Measurements from ENCODE around the gene MSX2.

The MSX2 gene

GRCh38 chr5:174719793-174720611, 4.4 kb upstream of the MSX2 start:
- no peak for DNase-seq

DNA sequence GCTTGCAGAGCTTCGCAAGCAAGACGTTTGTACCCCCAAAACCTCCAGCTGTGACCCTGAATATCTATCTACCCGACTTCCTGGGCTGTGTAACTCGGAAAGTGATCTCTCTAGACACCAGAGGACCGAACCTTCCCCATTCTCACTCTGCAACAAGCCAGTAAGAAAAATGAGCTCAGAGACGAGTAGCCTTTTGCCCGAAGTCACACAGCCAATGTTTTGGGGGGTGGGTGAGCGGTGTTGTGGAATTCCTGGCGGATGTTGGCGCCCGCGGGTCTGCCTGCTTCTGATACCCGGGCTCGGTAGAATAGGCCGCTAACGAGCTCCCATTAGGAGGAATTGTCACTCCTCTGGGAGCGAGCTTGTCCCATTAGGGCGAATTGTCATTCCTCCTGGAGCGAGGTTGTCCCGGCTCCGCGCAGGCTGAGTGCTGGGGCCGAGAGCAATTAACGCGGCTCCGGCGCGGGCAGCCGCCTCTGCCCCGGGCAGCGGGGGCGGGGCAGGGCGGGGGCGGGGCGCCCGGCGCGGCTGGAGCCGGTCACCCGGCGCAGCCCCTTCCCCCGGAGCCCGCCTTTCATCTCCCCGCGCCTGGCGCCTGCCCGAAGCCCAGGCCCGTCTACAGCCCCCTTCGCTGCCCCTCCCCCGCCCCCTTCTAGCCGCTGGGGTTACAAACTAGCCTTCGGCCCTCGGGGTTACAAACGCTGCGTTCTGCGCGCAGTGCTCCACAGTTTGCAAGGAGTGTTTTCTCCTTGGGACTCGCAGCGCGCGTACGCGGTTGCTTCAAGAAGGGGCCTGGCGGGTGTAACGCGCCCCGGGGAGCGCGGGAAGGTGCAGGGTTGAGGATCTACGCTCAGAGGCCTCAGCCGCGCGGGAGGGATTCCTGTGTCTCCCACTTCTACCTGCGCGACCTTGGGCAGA, 3.5 kb upstream of the MSX2 start:
- DNase-seq: no peak

- DNase-seq: no peak
Measured at GRCh38 chr5:174721530-174722432, 2.6 kb upstream of the MSX2 start.

DNA sequence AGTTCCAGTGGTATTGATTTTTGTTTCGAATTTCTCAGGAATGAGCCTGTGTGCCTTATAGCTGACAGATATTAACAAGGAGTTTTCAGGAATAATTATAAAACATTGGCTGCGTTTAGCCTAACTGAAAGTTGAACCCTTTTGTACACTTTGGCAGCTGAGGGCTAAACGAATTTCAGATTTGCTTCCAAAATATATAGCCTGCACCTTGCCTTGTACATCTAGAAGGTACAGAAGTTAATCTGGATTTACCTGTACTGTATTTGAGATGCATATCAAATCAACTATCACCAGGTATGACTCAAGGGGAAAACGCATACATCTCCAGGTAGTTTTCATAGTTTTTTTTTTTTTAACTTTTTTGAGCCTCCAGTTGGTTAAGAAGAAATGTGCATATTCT, 1.9 kb upstream of the MSX2 start:
- DNase-seq: no peak

GRCh38 chr5:174723315-174723978, 935 bp upstream of the MSX2 start:
- DNase-seq: no peak

- no peak for DNase-seq
Measured at GRCh38 chr5:174723979-174724483, 351 bp upstream of the MSX2 start.

GRCh38 chr5:174725261-174725990, 1.0 kb downstream of the MSX2 start:
- DNase-seq: no peak

DNA sequence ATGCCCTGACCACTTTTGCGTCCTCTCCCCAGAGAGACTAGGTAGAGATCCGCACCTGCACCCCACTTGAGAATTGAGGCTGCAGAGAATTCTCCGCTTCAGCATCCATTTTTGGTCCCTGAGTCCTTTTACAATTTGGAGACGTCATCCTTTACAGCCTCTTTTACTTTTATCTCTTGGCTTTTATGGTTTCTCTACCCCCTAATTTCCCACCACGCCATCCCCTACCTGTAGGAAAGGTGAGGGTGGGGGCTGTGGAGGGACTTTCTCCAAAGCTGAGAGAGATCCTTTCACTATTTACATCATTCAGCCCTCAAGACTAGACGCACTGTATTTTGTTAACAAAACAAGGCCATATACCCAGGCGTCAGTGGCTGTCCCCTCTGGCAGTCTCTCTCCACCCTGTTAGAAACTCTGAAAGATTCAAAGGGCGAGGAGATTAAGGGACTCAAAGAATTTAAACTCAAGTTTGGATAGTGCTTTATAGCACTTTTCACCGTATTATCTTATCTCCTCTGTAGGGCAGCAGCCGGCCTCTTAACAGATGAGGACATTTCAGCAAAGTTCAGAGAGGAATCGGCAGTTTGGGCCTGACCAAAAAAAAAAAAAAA, 1.7 kb downstream of the MSX2 start:
- no peak for DNase-seq

GRCh38 chr5:174726916-174727793, 2.8 kb downstream of the MSX2 start:
- no peak for DNase-seq

DNA sequence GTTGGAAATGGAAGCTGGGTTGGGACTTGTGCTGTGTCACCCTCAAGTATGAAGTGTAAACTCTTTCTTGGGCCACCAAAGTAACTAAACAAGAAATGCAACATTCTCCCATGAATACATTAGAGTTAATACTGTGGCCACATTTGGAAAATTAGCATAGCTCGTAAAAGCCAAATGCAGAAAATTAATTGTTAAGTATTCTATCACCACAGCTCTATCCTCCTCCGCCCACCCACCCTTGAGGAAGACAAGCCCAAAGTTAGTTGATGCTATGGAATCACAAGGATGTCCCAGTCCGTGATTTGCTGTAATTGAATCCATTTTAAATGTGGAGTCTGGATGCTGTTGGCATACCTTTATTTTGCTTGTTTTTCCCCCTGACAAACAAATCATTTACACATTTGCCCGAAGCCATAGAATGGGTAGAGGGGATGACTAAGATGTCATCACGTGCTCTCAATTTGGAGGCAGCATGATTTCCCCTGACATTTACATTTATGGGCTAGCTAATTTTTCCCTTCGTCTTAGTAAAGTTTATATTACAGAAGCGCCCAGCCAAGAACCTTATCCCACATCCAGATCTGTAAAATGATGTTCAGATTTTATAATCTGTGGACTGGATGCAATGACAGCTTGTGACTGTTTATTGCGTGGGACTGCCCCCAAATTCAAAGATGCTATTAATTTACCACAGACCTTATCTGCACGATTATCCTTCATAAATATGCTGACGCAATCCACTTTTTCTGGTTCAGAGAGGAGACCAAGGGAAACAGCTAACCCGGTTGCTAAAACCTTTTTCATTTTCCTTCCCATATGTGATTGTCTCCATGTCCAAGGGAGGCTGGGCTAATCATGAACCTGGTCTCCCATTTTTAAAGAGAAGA, 3.7 kb downstream of the MSX2 start:
- DNase-seq: no peak

DNA sequence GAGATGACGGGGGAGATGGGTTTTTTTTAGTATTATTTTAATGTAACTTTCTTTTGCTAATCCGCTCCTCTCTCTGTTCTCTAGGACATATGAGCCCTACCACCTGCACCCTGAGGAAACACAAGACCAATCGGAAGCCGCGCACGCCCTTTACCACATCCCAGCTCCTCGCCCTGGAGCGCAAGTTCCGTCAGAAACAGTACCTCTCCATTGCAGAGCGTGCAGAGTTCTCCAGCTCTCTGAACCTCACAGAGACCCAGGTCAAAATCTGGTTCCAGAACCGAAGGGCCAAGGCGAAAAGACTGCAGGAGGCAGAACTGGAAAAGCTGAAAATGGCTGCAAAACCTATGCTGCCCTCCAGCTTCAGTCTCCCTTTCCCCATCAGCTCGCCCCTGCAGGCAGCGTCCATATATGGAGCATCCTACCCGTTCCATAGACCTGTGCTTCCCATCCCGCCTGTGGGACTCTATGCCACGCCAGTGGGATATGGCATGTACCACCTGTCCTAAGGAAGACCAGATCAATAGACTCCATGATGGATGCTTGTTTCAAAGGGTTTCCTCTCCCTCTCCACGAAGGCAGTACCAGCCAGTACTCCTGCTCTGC, 4.8 kb downstream of the MSX2 start:
- DNase-seq: no peak

DNA sequence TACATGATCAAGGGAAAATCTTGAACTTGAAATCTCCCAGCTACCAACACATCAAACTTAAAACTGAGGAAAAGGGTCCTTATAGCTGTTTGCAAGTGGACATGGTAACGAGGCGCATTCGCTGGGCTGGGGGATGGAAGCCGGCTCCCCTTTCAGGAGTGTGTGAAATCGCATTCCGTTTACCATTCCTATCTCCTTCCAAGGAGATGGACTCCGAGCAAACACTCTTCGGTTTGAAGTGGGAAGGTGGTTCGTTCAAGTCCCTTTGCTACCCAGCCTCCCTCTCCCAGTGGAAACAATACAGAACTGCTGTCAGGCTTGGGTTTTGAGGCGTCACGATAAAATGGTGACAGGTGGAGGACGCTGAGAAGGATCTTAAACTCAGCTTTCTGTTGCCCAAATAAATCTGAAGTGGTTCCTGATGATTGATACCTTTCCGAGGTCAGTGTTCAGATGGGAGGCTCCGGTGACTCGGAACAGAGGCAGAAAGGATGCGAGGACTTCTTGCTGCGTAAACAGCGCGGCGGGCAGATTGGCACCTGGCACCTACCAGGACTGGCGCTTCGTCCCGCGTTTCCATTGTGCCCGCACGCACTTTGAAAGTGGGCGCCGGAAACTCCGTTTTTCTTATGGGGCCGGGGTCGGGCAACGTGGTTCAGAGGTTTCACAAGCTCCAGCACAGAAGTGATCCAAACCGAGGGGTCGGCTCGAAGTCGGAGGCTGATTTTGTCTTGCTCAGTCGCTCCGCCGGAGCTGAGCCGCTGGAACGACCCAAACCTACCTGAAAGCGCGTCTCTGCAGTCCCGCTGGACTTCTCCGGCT, 7.0 kb downstream of the MSX2 start:
- DNase-seq: no peak

DNA sequence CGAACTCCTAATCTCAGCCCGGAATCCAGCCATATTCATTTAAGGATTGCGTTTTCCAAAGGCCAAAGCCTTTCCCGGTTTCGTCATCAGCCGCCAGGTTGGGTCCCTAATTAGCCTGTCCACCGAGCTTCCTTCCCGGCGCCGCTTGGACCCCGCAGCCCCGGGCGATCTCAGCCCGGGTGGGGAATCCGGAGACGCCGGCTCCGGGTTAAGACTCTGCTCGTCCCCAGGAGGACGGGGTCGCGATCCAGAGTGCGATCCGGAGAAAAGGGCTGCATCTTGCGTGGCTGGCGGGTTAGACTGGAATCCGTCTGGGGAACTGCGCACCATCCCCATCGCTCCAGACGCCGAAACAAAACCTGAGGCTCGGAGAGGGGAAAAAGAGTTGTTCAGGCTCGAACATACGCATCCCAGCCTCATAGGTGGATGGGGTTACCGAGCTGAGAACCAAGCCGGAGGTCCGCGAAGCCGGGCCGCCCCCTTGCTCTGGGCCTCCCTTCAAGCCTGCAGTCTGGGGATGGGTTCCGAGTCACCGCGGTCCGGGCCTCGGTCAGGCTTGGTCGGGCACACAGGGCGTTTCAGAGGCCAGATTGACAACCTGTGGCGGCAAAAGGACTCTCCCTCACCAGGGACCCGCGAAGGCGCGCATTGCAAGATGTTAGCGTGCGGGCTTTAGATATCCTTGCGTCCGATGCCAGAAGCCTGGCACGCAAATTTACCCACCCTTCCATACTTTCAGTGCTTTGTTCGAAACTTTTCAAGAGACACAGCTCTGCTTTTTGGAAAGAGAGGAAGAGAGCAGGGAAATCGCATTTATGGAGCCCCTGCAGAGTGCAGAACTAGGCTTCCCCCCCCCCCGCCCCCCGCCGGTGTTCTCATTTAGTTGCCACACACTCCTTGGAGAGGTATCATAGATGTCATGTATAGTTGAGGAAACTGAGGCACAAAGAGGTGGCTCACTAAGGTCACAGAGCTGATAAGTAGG, 7.9 kb downstream of the MSX2 start:
- no peak for DNase-seq

GRCh38 chr5:174733091-174733690, 8.8 kb downstream of the MSX2 start:
- DNase-seq: no peak

- peak; percentile 85 for DNase-seq
Measured at GRCh38 chr5:174733836-174734235, 9.5 kb downstream of the MSX2 start.

Measured in NCI-H1105 treated with DMSO at 0.1 percent for 48 hours (cell line).